CD8-positive, alpha-beta memory T cell (primary cell): ENCODE measurements around the gene RBP3. TPM values are rescaled to one million over a fixed set of nuclear protein-coding genes. Genes with fewer than 3 reads are reported as not detected.

Experiments used
- CTCF ChIA-PET: fragments of 350-600 bp; sonication (Branson Sonifier 250); formaldehyde crosslinking; loops from one replicate; lab custom pipeline; 2021; ENCODE audit warnings: antibody characterized with exemption; lab: Charles Lee
- POLR2A ChIA-PET: fragments of 350-600 bp; sonication (Branson Sonifier 250); formaldehyde crosslinking; loops from one replicate; lab custom pipeline; 2021; ENCODE audit warnings: antibody characterized with exemption; lab: Charles Lee
- DNase-seq, 5 donors: peaks; one replicate each; pipeline versions ENCODE4 v3.0.0 to v3.0.0-alpha.2; 2020 to 2022; ENCODE audit warnings: mixed read lengths in 1 of 5
- H3K27ac ChIP-seq: one replicate; pipeline ENCODE4 v1.7.0; 2013; ENCODE audit warnings: low read depth, mild to moderate bottlenecking, low read length, moderate library complexity
- H3K27me3 ChIP-seq: 2 replicates; pipeline ENCODE4 v1.7.0; 2013; ENCODE audit warnings: low read length, mild to moderate bottlenecking; ENCODE audit not compliant: insufficient read depth, poor library complexity, severe bottlenecking
- H3K36me3 ChIP-seq: 2 replicates; pipeline ENCODE4 v1.7.0; 2013; ENCODE audit warnings: mild to moderate bottlenecking, low read length, moderate library complexity; ENCODE audit not compliant: insufficient read depth
- H3K4me1 ChIP-seq: 2 replicates; pipeline ENCODE4 v1.7.0; 2013; ENCODE audit warnings: mild to moderate bottlenecking, low read length, moderate library complexity; ENCODE audit not compliant: insufficient read depth
- H3K4me3 ChIP-seq: 2 replicates; pipeline ENCODE4 v1.7.0; 2013; ENCODE audit warnings: mild to moderate bottlenecking, low read length
- H3K9me3 ChIP-seq: 2 replicates; pipeline ENCODE4 v1.7.0; 2013; ENCODE audit warnings: mild to moderate bottlenecking, low read length
- H3K27ac Mint-ChIP-seq, 8 donors: one replicate each; pipeline ENCODE4 v1.8.0; 2020 to 2021; ENCODE audit warnings: mixed read lengths in 8 of 8, mild to moderate bottlenecking in 6 of 8, inconsistent platforms in 3 of 8, moderate library complexity in 3 of 8
- H3K27me3 Mint-ChIP-seq, 2 donors: one replicate each; pipeline ENCODE4 v1.8.0; 2020 to 2021; ENCODE audit warnings: mixed read lengths in 2 of 2, mild to moderate bottlenecking in 1 of 2, moderate library complexity in 1 of 2
- H3K36me3 Mint-ChIP-seq, 3 donors: one replicate each; pipeline ENCODE4 v1.8.0; 2020 to 2021; ENCODE audit warnings: mixed read lengths in 3 of 3, inconsistent platforms in 1 of 3, mild to moderate bottlenecking in 1 of 3
- H3K4me1 Mint-ChIP-seq, 3 donors: one replicate each; pipeline ENCODE4 v1.8.0; 2020 to 2021; ENCODE audit warnings: mixed read lengths in 3 of 3, inconsistent platforms in 1 of 3, mild to moderate bottlenecking in 1 of 3
- H3K4me3 Mint-ChIP-seq, 7 donors: one replicate each; pipeline ENCODE4 v1.8.0; 2020 to 2021; ENCODE audit warnings: mixed read lengths in 7 of 7, mild to moderate bottlenecking in 6 of 7, moderate library complexity in 4 of 7, inconsistent platforms in 2 of 7
- H3K9me3 Mint-ChIP-seq, 5 donors: one replicate each; pipeline ENCODE4 v1.8.0; 2020 to 2022; ENCODE audit warnings: mixed read lengths in 5 of 5, mild to moderate bottlenecking in 3 of 5, moderate library complexity in 2 of 5, inconsistent platforms in 1 of 5
- polyA plus RNA-seq: library from polyadenylated mRNA; unstranded; fragments of 300-500 nt; fragmentation: Illumina TruSeq; gene quantifications from one replicate; pipeline ENCODE4 v1.2.3, GENCODE V29; 2021
- total RNA-seq, 2 experiments: library from RNA; stranded (reverse); gene quantifications; one replicate each; pipeline ENCODE4 v1.2.3, GENCODE V29; 2021

RBP3 gene
- total and polyA plus RNA-seq, 3 experiments from 2014 or later, result not detected

- ChIA-PET POLR2A (no interaction called here), CTCF (no interaction called here)
- no peak for DNase-seq
- Histone ChIP-seq H3K36me3 (no peaks in the 10 kb centered on the region), H3K27me3 (peaks cover 21% of the 10 kb centered on the region), H3K4me1 (no peaks in the 10 kb centered on the region), H3K9me3 (no peaks in the 10 kb centered on the region), H3K4me3 (no peak overlapping the region), H3K27ac (no peak overlapping the region)
- Mint-ChIP-seq H3K4me3 (no peak overlapping the region), H3K36me3 (peaks cover 0 to under 1% (median 0%) of the 10 kb centered on the region in 3 donors), H3K4me1 (peaks cover 4 to 5% (median 5%) of the 10 kb centered on the region in 3 donors), H3K27me3 (peaks cover 45 to 79% of the 10 kb centered on the region in 2 donors), H3K27ac (no peak overlapping the region), H3K9me3 (peaks cover 0 to 2% (median 0%) of the 10 kb centered on the region in 5 donors)
Measured at GRCh38 chr10:47378606-47379444, 30.7 kb downstream of the RBP3 start.

- H3K36me3 ChIP-seq, result no peaks in the 10 kb centered on the region
- no peak overlapping the region for H3K27ac ChIP-seq
- CTCF ChIA-PET, result no interaction called here
- H3K9me3 Mint-ChIP-seq, result peaks cover 0 to 2% (median 0%) of the 10 kb centered on the region in 5 donors
- H3K9me3 ChIP-seq, result no peaks in the 10 kb centered on the region
- no peak for DNase-seq
- H3K36me3 Mint-ChIP-seq, result peaks cover 0 to 2% (median 0%) of the 10 kb centered on the region in 3 donors
- H3K27me3 ChIP-seq, result peaks cover 21% of the 10 kb centered on the region
- H3K4me3 Mint-ChIP-seq, result peak overlapping the region in 1 of 7 donors; percentile 3
- no peak overlapping the region for H3K4me3 ChIP-seq
- H3K4me1 ChIP-seq, result no peaks in the 10 kb centered on the region
- peaks cover 5 to 7% (median 7%) of the 10 kb centered on the region in 3 donors for H3K4me1 Mint-ChIP-seq
- peaks cover 45 to 81% of the 10 kb centered on the region in 2 donors for H3K27me3 Mint-ChIP-seq
- POLR2A ChIA-PET, result no interaction called here
- no peak overlapping the region for H3K27ac Mint-ChIP-seq
Measured at GRCh38 chr10:47379445-47379785, 31.3 kb downstream of the RBP3 start.

GRCh38 chr10:47379901-47380300, 31.7 kb downstream of the RBP3 start:
- Histone ChIP-seq H3K27me3 (peaks cover 21% of the 10 kb centered on the region), H3K9me3 (no peaks in the 10 kb centered on the region), H3K4me1 (no peaks in the 10 kb centered on the region), H3K27ac (no peak overlapping the region), H3K4me3 (no peak overlapping the region), H3K36me3 (no peaks in the 10 kb centered on the region)
- peak overlapping the region in 1 of 7 donors; percentile 3 for H3K4me3 Mint-ChIP-seq
- peaks cover 45 to 83% of the 10 kb centered on the region in 2 donors for H3K27me3 Mint-ChIP-seq
- ChIA-PET POLR2A (no interaction called here), CTCF (no interaction called here)
- peaks cover 0 to 3% (median 0%) of the 10 kb centered on the region in 3 donors for H3K36me3 Mint-ChIP-seq
- no peak overlapping the region for H3K27ac Mint-ChIP-seq
- DNase-seq, result no peak
- H3K9me3 Mint-ChIP-seq, result peaks cover 0 to 2% (median 0%) of the 10 kb centered on the region in 5 donors
- peaks cover 8 to 10% (median 10%) of the 10 kb centered on the region in 3 donors for H3K4me1 Mint-ChIP-seq

- Mint-ChIP-seq H3K27me3 (peaks cover 43 to 81% of the 10 kb centered on the region in 2 donors), H3K9me3 (peaks cover 0 to 2% (median 0%) of the 10 kb centered on the region in 5 donors), H3K4me3 (peak overlapping the region in 1 of 7 donors; percentile 3), H3K27ac (no peak overlapping the region), H3K4me1 (peaks cover 9 to 12% (median 11%) of the 10 kb centered on the region in 3 donors), H3K36me3 (peaks cover 0 to 3% (median 0%) of the 10 kb centered on the region in 3 donors)
- no peaks in the 10 kb centered on the region for H3K9me3 ChIP-seq
- H3K36me3 ChIP-seq, result no peaks in the 10 kb centered on the region
- no peak overlapping the region for H3K27ac ChIP-seq
- CTCF ChIA-PET, result no interaction called here
- no peak for DNase-seq
- no peaks in the 10 kb centered on the region for H3K4me1 ChIP-seq
- POLR2A ChIA-PET, result no interaction called here
- peaks cover 21% of the 10 kb centered on the region for H3K27me3 ChIP-seq
- H3K4me3 ChIP-seq, result no peak overlapping the region
Measured at GRCh38 chr10:47380341-47381102, 32.4 kb downstream of the RBP3 start.

- H3K4me3 ChIP-seq, result no peak overlapping the region
- peaks cover 9 to 12% (median 11%) of the 10 kb centered on the region in 3 donors for H3K4me1 Mint-ChIP-seq
- ChIA-PET POLR2A (no interaction called here), CTCF (no interaction called here)
- no peaks in the 10 kb centered on the region for H3K9me3 ChIP-seq
- peaks cover 44 to 80% of the 10 kb centered on the region in 2 donors for H3K27me3 Mint-ChIP-seq
- no peaks in the 10 kb centered on the region for H3K4me1 ChIP-seq
- H3K4me3 Mint-ChIP-seq, result no peak overlapping the region
- H3K9me3 Mint-ChIP-seq, result peaks cover 0 to 2% (median 0%) of the 10 kb centered on the region in 5 donors
- H3K36me3 ChIP-seq, result no peaks in the 10 kb centered on the region
- H3K27ac ChIP-seq, result no peak overlapping the region
- H3K36me3 Mint-ChIP-seq, result peaks cover 0 to 3% (median 0%) of the 10 kb centered on the region in 3 donors
- no peak overlapping the region for H3K27ac Mint-ChIP-seq
- no peak for DNase-seq
- peaks cover 21% of the 10 kb centered on the region for H3K27me3 ChIP-seq
Measured at GRCh38 chr10:47381103-47381395, 32.9 kb downstream of the RBP3 start.

GRCh38 chr10:47381427-47382379, 33.5 kb downstream of the RBP3 start:
- Histone ChIP-seq H3K4me1 (no peaks in the 10 kb centered on the region), H3K4me3 (no peak overlapping the region), H3K36me3 (no peaks in the 10 kb centered on the region), H3K9me3 (no peaks in the 10 kb centered on the region), H3K27me3 (peaks cover 21% of the 10 kb centered on the region), H3K27ac (no peak overlapping the region)
- H3K27me3 Mint-ChIP-seq, result peaks cover 38 to 73% of the 10 kb centered on the region in 2 donors
- no peak for DNase-seq
- ChIA-PET POLR2A (no interaction called here), CTCF (no interaction called here)
- peaks cover 9 to 12% (median 11%) of the 10 kb centered on the region in 3 donors for H3K4me1 Mint-ChIP-seq
- peaks cover 0 to 2% (median 0%) of the 10 kb centered on the region in 5 donors for H3K9me3 Mint-ChIP-seq
- peaks cover 0 to 3% (median 0%) of the 10 kb centered on the region in 3 donors for H3K36me3 Mint-ChIP-seq
- H3K4me3 Mint-ChIP-seq, result peak overlapping the region in 1 of 7 donors; percentile 42
- H3K27ac Mint-ChIP-seq, result no peak overlapping the region

- no peak for DNase-seq
- Mint-ChIP-seq H3K9me3 (peaks cover 0 to 4% (median 0%) of the 10 kb centered on the region in 5 donors), H3K27ac (peak overlapping the region in 3 of 8 donors; percentile 2 to 83 (median 15)), H3K36me3 (peaks cover 0 to 3% (median 0%) of the 10 kb centered on the region in 3 donors), H3K4me1 (peaks cover 9 to 12% (median 11%) of the 10 kb centered on the region in 3 donors), H3K27me3 (peaks cover 32 to 66% of the 10 kb centered on the region in 2 donors), H3K4me3 (peak overlapping the region; percentile 85 to 92 (median 88))
- CTCF ChIA-PET, result no interaction called here
- no peaks in the 10 kb centered on the region for H3K9me3 ChIP-seq
- H3K36me3 ChIP-seq, result no peaks in the 10 kb centered on the region
- peaks cover 13% of the 10 kb centered on the region for H3K27me3 ChIP-seq
- no peaks in the 10 kb centered on the region for H3K4me1 ChIP-seq
- no peak overlapping the region for H3K27ac ChIP-seq
- POLR2A ChIA-PET, result no interaction called here
- peak overlapping the region; percentile 51 for H3K4me3 ChIP-seq
Measured at GRCh38 chr10:47383261-47384147, 35.3 kb downstream of the RBP3 start.
